GF-D8 (cell line): ENCODE data around the gene DCLK2.

Experiments used
- DNase-seq: peaks from one replicate; lab custom pipeline; 2025; lab: John Stamatoyannopoulos, UW

DCLK2 gene

DNA sequence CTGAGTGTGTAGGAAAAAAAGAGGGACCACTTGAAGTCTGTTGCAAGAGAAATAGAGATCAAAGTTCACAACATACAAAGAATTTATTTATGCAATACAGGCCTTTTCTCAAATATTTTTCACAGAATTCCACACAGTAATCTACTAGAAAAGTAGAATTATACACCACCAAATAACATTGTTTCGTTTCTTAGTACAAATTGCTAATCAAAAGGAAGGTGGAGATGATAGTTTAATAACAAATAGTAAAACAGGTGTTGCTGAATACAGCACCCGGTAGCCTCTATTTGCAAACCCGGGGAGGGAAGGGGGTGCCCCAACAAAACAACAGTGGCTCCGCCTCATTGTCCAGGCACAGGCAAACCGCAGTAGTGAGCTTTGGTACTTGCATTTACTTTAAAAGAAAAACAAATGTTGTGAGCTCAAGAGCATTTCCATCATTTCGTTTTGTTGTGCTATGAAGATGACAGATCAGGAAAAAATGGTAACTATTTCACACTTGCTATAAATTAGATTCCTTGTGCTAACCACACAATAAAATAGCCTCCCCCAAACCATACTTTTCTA is 186.4 kb downstream of the DCLK2 start:
- no peak for DNase-seq

DNA sequence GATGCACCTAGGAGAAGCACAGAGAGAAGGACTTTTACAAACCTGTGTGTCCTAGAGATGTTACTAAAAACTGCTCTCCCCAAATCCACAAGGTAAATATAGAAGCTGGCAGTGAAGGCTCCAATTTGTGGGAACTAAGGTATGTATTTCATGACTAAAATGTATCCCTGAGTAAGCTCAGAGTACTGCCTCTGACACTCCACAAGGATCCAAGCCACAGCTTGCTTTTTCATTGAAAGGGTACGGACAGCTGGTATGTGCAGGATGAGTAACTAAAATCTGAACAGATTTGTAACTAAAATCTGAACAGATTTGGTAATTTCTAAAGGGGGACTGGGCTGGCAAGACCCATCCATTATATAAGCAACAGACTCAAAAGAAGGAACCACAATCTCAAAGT is 187.6 kb downstream of the DCLK2 start:
- no peak for DNase-seq

DNA sequence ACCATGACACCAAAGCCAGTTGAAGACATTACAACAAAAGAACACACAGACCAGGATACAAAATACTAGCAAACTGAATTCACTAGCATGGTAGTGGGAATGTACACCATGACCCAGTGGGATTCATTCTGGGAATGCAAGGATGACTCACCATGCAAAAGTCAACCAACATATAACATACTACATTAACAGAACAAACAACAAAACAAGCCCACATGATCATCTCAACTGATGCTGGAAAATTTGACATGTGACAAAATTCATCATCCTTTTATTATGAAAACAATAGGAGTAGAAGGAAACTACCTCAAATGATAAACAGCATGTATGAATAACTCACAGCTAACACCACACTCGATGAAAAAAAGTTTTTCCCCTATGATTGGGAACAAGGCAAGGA is 190.2 kb downstream of the DCLK2 start:
- DNase-seq, result no peak

DNA sequence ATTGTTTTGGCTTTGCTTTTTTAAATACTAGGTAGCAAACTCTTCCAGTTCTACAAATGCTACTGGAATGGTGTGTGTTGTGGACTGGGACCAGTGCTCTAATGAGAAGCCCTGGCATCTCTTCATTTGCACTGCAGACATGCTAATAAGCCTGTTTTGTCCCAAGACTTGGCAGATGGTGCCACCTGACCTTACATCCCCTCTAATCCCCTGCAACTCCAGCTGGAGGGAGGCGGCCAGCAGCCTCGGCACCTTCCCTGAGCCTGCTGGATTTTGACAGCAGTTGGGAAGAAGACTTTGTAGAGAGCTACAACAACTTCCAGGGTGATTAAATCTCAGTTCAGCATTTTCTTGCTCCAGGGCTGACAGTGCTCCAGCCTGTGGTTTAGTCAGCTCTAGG is 200.0 kb downstream of the DCLK2 start:
- DNase-seq, result no peak

DNA sequence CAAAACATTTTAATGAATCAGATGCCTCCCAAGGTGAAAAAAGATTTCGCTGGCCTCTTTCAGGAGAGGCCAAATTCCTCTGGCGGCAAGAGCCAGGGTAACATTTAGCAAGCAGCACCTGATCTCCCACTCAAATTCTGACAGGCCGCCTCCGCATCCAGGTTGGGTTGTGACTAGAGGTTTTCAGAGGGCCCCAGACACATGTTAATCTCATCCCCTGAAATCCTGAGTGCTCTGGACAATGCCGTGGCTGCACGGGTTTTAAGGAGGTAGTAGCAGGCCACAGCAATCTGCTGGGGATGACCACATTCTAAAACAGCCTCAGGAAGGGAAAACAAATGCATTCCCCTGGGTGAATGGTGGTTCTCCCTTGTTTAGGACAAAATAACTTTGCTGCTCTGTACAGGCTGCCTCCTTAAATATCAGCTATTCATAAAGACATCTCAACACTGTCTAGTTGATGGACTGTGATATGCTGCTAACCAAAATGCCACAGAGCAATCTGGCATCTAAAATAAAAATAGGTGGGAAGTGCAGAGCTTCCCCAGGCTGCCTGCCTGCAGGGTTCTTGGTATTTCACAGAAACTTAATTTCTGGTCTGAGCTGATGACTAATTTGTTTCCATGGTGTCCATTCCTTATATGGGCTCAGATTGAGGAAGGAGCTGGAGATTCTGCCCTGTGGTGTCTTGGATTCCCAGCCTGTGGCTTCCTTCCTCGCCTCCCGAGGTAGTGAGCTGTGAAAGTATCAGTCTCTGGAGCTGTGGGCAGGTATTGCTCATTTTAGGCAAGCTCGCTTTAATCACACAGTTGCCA is 202.0 kb downstream of the DCLK2 start:
- peak; percentile 48 for DNase-seq

DNA sequence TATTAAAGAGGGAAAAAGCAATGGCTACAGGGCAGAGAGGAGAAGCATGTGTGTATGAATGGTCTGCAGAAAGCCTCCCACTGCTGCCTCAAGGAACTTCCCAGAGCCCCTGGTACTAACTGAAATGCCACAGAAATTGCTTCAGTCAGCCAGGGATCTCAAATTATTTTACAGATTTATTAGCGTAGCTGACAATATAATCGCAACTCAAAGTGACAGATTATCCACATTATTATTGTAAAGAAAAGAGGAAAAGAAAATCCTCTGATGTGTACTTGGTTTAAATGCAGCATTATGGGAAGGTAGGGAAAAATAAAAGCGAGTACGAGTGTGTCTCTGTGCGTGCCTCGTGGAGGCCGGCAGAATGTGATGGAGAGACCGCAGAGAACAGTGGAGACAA is 202.7 kb downstream of the DCLK2 start:
- no peak for DNase-seq

DNA sequence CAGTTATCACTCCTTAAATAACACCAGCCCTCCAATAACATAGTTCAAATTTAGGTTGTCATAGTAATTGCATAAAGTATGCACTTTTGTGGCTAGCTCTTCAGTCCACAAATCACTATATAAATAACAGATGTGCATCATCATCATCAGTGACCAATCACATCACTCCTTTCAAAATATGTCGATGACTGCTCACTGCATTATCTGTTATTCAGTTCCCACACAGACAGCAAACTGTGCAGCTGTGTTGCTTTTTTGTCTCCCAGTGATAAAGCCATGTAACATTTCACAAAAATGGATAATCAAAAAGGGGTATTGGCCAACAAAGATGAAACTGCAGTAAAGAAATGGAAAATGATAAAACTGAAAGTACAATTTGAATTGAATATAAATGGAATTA is 205.4 kb downstream of the DCLK2 start:
- no peak for DNase-seq

DNA sequence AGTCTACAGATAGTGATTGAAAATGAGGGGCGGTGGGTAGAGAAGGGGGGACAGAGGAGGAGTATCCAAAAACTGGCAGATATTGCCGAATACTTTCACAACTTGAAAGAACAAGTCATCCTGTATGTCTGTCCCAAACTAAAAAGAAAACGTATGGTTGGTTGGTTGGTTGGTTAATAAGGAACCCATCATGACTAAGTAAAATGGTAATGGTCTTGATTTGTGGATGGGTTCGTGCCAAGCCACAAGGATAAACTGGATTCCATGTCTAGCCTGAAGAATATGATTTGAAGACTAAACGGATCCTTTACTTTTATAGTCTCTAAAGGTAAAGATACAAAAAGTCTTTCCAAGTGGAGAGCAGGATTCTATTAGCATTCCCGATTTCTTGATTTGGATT is 208.4 kb downstream of the DCLK2 start:
- DNase-seq, result no peak

DNA sequence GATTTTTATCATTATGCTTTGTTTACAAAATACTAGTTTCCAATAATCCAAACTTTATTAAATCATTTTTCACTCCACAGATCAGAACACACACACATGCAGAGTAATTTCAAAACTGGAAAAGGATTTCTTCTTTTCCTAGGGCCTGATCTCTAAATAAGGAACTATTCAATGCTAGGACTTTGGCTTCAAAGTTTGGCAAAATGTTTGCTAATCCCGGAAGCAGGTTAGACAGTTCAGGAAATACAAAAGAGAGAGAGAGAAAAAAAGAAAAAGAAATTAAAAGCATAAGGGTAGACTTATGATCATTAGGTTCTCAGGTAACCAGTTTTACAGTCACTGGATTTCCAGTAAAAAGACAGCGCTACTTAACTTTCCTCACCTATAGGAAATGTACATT is 211.0 kb downstream of the DCLK2 start:
- peak; percentile 49 for DNase-seq

DNA sequence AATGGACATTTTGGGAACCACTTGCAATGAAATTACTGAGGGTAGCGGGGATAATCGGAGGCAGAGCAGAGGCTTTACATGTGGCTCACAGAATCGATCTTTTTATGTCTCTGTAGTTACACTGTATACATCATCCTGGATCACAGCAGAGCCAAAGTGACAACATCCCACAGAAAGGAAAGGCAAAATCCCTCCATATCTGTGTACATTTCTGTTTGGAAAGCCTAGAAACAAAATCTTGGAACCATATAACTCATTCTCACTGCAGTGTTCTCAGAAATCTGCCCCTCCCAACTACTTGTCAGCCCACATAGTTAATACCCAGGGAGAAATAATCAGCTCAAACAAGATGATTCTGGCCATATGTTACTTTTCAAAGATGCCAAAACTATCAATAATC is 211.6 kb downstream of the DCLK2 start:
- no peak for DNase-seq

DNA sequence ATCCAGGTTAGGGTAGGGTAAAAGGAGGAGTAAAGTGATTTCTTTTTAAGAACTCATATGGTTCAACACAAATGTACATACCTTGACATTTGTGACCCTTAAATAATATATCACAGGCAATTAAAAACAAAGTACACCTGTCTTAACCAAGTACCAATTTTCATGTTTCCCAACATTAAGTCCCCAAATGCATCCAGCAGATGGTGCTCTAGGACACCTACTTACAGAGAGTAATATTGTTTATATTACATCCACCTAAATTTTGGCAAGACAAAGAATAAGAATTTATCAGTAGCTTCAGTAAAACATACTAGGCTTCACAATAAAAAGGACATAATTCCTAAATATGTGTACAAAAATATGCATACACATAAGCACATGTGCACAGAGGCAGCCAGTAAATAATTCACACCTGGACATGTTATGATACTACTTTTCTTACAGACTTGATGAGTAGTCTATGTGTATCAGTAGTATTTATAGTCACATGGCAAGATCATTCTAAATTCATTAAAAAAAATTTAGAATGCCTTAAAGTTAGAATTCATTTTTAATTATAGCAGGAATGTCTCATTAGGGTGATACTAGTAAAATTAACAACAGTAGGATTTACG is 219.7 kb downstream of the DCLK2 start:
- DNase-seq, result peak; percentile 18

DNA sequence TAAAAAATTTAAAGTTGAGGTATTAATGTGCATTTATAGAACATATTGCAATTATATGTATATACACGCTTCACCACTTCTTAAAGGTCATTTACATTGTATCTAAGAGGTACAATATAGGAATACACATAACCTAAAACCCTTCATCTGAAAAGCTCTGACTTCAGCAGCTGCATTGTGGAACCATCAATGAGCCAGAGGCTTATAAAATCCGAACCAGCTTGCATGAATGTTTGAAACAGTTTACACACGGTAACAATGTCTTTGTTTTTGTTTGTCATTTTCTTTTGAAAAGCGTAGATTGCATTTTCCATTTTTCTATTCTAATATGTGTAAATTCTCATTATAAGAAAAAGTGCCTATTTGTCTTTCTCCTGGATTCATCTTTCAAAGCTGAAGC is 221.6 kb downstream of the DCLK2 start:
- no peak for DNase-seq

DNA sequence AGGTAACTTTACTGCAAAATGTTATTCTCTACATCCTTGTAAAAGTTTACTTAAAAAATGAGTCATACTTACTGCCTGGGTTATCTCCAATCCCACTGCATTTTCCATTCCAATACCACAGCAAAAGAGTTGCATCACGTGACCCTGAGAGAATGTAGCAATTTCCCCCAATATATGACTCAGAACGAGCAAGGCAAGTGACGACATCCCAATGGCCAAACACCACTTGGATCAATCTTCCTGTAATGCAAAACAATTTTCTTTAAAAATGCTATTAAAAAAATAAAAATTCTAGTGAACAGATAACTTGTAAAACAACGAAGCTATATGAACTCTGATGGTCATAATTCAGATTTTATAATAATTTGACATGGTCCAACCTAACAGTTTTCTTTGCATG is 224.3 kb downstream of the DCLK2 start:
- peak; percentile 73 for DNase-seq

DNA sequence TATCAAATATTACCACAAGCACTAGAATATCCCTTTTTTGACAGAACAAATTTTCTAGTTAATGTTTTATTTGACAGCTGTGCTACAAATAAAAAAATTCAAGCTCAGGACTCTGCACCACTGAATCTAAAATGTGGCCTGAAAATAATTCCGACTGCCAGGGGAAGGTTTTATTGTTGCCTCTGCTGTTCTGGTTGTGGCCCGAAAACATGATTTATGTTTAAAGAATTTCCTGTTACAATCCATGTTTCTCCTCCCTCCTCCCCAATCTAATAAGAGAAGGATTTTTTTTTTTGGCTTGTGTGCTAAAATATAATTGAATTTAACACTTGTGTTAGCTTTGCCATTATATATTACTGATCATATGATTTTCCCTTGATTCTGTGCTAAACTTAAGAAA is 227.8 kb downstream of the DCLK2 start:
- DNase-seq, result no peak

DNA sequence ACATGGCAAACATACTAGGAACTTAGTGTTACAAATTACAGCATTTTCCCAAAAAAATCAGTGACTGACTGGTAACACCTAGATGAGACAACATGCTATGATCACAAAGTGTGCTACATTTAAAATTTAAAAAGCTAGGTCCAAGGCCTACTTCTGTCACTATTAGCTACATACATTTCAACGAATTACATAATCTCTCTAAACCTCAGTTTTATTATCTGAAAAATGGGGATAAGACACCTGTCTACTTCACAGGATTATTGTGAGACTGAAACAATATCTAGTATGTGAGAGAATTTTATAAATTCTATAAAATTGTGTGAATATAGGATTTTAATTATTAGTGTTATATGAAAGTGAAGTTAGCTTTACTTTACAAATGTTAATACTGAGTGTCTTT is 228.5 kb downstream of the DCLK2 start:
- DNase-seq, result no peak
